Measurements from ENCODE around the gene TSPYL6. TPM values are rescaled to one million over a fixed set of nuclear protein-coding genes. Genes with fewer than 3 reads are reported as not detected.
"Not testable (repeated sequence)": the region's sequence is repeated elsewhere in the genome, so short reads cannot be mapped to it uniquely, and the experiment has no call there.

The TSPYL6 gene
- under 1 TPM in 1 of 6 donors, not detected in 5; 0.17 TPM for polyA plus RNA-seq (ENCODE audit: low read depth in 6 of 6)

DNA sequence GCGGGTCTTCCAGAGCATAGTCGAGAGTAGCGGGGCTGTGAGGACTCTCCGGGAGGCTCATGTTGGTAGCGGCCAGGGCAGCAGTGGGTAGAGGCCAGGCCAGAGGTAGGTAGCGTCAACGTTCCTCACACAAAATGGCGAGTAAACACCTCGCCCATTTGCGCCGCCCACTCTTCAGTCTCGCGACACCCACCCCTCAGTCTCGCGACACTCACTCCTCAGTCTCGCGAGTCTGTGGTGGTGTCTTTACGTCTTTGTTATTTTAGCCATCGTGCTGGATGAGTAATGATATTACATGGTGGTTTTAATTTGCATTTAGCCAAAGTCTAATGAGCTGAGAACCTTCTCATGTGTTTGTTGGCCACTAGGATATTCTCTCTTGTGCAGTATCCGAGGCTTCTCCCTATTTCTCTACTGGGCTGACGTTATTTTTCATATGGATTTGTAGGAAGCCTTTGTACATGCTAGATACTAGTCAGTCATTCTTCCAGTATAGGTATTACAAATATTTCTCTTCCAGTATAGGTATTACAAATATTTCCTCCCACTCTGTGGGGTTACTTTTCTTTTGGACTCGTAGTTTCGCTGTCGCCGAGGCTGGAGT is at the start of gene TSPYL6:
TSS of gene TSPYL6 (minus strand) at position 139 of the 604 bp plus-strand sequence. CDS start at position 61, 78 bp downstream.
- Mint-ChIP-seq H3K27ac (peak within 1 kb of the TSS in 1 of 6 donors; percentile 30), H3K27me3 (no peaks in the 10 kb centered on the region), H3K36me3 (peaks cover 9 to 21% of the 10 kb centered on the region in 2 donors), H3K9me3 (peaks cover 0 to 3% (median 2%) of the 10 kb centered on the region in 7 donors), H3K4me3 (no peak within 1 kb of the TSS), H3K4me1 (no peaks in the 10 kb centered on the region)
- no peak for DNase-seq
- ATAC-seq (ENCODE audit: low read depth in 2 of 2), result no peak

DNA sequence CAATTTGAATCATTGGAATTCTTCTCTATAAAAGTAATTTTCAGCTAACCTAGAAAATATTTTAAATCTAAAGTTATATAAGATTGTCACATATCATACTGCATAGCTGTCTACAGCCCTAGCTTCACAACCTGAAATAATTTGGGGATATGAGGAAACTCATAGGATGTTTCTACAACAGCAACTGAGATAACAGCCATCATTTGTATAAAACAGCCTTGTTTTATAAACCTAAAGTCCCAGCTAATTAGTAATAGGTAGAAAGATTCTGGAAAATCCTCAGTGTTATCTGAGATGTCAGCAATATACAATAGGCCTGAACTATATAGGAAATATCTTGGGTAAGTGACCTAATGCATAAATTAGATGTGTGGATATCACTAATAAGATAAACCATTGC is 47.6 kb upstream of the TSPYL6 start:
- DNase-seq, result no peak
- no peak for ATAC-seq (ENCODE audit: low read depth in 2 of 2)
- Mint-ChIP-seq H3K36me3 (no peaks in the 10 kb centered on the region), H3K4me1 (no peaks in the 10 kb centered on the region), H3K4me3 (no peak overlapping the region), H3K9me3 (peaks cover 0 to 2% (median 0%) of the 10 kb centered on the region in 7 donors), H3K27me3 (no peaks in the 10 kb centered on the region), H3K27ac (no peak overlapping the region)

- Mint-ChIP-seq H3K4me1 (no peaks in the 10 kb centered on the region), H3K9me3 (no peaks in the 10 kb centered on the region), H3K36me3 (no peaks in the 10 kb centered on the region), H3K4me3 (no peak overlapping the region), H3K27me3 (no peaks in the 10 kb centered on the region), H3K27ac (peak overlapping the region in 1 of 6 donors; percentile 60)
- DNase-seq, result no peak
- ATAC-seq (ENCODE audit: low read depth in 2 of 2), result no peak
Observed at GRCh38 chr2:54298514-54298913, 42.5 kb upstream of the TSPYL6 start.

- H3K27ac Mint-ChIP-seq, result no peak overlapping the region
- ATAC-seq (ENCODE audit: low read depth in 2 of 2) (no peak), DNase-seq (no peak)
- H3K4me3 Mint-ChIP-seq, result no peak overlapping the region
- no peaks in the 10 kb centered on the region for H3K36me3 Mint-ChIP-seq
- no peaks in the 10 kb centered on the region for H3K9me3 Mint-ChIP-seq
- no peaks in the 10 kb centered on the region for H3K27me3 Mint-ChIP-seq
- no peaks in the 10 kb centered on the region for H3K4me1 Mint-ChIP-seq
Observed at GRCh38 chr2:54295911-54296310, 39.9 kb upstream of the TSPYL6 start.

DNA sequence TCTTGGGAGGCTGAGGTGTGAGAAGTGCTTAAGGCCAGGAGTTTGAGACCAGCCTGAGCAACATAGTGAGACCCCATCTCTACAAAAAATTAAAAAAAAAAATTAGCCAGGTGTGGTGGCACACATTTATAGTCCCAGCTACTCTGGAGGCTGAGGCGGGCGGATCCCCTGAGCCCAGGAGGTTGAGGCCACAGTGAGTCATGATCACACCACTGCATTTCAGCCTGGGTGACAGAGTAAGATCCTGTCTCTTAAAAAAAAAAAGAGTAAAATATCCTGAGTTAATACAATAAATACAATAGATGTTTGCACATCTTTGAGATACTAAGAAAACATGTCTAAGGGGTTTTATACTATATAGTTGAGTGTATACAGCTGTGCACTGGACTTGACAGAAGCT is 38.6 kb upstream of the TSPYL6 start:
- H3K4me3 Mint-ChIP-seq; ATAC-seq (ENCODE audit: low read depth in 2 of 2); H3K4me1 Mint-ChIP-seq; H3K36me3 Mint-ChIP-seq; H3K27me3 Mint-ChIP-seq; H3K27ac Mint-ChIP-seq; DNase-seq; H3K9me3 Mint-ChIP-seq: not testable (repeated sequence)

DNA sequence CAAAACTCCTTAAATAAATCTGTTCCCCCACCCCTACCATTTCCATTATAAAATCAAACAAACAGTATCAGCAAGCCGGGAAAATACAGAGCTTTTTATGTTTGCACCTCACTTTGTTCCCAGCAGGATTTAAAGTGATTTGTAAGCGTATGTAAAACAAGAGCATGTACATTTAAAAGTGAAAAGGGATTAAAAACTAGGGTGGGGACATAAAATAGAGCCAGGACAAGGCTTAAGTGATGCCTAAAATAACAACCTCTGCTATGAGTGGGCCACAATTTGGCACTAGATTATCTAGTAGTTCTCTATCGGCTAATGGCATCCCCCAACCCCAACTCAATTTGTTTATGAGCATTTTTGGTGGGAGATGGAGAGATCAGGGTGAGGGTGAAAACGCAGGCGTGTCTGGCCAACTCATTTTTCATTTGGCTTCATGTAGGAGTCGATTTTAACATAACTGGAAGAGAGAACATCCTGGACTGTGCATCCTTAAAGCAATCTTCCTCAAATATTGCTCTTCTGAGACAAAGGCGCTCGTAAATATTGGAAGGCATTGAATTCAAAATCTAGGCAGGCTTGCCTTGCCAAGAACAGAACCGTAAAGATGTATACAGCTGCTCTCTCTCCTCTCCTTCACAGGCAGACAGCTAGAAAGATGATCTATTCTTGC is 34.5 kb upstream of the TSPYL6 start:
- Mint-ChIP-seq H3K4me3 (no peak overlapping the region), H3K9me3 (peaks cover 0 to 4% (median 0%) of the 10 kb centered on the region in 7 donors), H3K27ac (peak overlapping the region in 1 of 6 donors; percentile 16), H3K4me1 (no peaks in the 10 kb centered on the region), H3K36me3 (peaks cover 4 to 5% of the 10 kb centered on the region in 2 donors), H3K27me3 (no peaks in the 10 kb centered on the region)
- no peak for DNase-seq
- ATAC-seq (ENCODE audit: low read depth in 2 of 2), result no peak

DNA sequence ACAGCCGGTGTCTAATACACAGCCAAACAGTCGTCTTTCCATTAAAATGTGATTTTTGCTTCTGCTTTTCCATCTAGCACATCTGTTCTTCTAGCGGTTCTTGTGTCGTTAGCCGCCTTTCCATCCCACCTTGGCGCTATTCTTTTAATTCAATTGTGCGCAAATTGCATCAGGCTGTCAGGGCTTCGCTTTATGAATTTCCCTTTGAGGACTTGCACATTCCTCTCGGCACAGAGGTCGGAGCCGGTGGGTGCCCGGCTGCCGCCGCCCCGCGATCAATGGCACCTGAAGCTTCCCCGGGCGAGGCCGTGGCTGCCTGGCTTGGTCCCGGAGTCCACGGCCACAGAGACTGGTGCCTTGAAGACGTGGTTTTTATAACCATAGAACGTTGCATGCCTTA is 33.9 kb upstream of the TSPYL6 start:
- no peaks in the 10 kb centered on the region for H3K27me3 Mint-ChIP-seq

DNA sequence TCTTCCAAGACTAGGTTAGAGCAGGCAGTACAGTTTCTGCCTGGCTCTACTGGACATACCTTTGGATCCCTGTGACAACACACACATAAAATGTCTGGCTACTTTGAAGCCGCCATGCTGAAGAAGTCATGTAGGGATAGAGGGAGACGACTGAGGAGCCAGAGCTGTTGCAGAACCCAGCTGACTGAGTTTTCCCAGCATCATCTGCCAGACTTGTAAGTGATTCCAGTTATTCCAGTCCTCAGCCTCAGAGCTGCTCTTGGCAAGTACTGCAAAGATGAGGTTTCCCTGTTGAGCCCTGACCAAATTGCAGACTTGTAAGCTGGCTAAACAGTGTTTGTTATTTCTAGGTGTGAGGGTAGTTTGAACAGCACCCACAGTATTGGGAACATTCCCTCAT is 31.5 kb upstream of the TSPYL6 start:
- DNase-seq, result no peak
- Mint-ChIP-seq H3K27ac (no peak overlapping the region), H3K4me1 (peaks cover 0 to 3% (median 0%) of the 10 kb centered on the region in 3 donors), H3K36me3 (peaks cover 9 to 20% of the 10 kb centered on the region in 2 donors), H3K27me3 (no peaks in the 10 kb centered on the region), H3K4me3 (no peak overlapping the region), H3K9me3 (peaks cover 0 to 6% (median 0%) of the 10 kb centered on the region in 7 donors)
- no peak for ATAC-seq (ENCODE audit: low read depth in 2 of 2)

More for the DNA sequence above, 33.9 kb upstream of the TSPYL6 start:
- DNase-seq (no peak), ATAC-seq (ENCODE audit: low read depth in 2 of 2) (no peak)
- no peaks in the 10 kb centered on the region for H3K4me1 Mint-ChIP-seq
- no peak overlapping the region for H3K4me3 Mint-ChIP-seq
- H3K9me3 Mint-ChIP-seq, result peaks cover 0 to 6% (median 0%) of the 10 kb centered on the region in 7 donors
- peak overlapping the region in 1 of 6 donors; percentile 41 for H3K27ac Mint-ChIP-seq
- H3K36me3 Mint-ChIP-seq, result peaks cover 9 to 11% of the 10 kb centered on the region in 2 donors

DNA sequence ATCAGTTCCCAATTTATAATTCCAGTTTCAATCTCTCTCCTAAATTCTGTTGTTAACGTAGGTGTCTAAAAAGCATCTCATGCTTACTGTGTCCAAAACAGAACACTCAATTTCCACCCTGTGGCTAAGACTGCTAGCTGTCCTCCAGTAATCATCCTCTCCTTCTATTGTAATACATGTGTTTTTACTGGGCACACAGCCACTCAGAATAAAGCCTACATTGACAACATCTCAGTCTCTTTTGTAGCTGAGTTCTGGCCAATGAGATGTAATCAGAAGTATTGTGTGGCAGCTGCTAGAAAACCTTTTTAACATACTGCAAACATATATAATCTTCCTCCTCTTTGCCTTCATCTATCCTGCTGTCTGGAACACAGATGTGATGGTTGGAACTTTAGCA is 29.4 kb upstream of the TSPYL6 start:
- Mint-ChIP-seq H3K27ac (peak overlapping the region in 1 of 6 donors; percentile 44), H3K4me1 (peaks cover 0 to 4% (median 0%) of the 10 kb centered on the region in 3 donors), H3K4me3 (no peak overlapping the region), H3K27me3 (no peaks in the 10 kb centered on the region), H3K36me3 (peaks cover 9 to 20% of the 10 kb centered on the region in 2 donors), H3K9me3 (peaks cover 0 to 6% (median 0%) of the 10 kb centered on the region in 7 donors)
- no peak for DNase-seq
- no peak for ATAC-seq (ENCODE audit: low read depth in 2 of 2)

- Mint-ChIP-seq H3K9me3 (peaks cover 0 to 6% (median 0%) of the 10 kb centered on the region in 7 donors), H3K27ac (no peak overlapping the region), H3K4me1 (peaks cover 0 to 4% (median 0%) of the 10 kb centered on the region in 3 donors), H3K27me3 (no peaks in the 10 kb centered on the region), H3K4me3 (no peak overlapping the region), H3K36me3 (peaks cover 9 to 20% of the 10 kb centered on the region in 2 donors)
- ATAC-seq (ENCODE audit: low read depth in 2 of 2) (no peak), DNase-seq (no peak)
Observed at GRCh38 chr2:54284826-54285225, 28.8 kb upstream of the TSPYL6 start.

GRCh38 chr2:54279385-54279784 is 23.4 kb upstream of the TSPYL6 start:
- no peak overlapping the region for H3K4me3 Mint-ChIP-seq
- peaks cover 0 to 4% of the 10 kb centered on the region in 2 donors for H3K36me3 Mint-ChIP-seq
- no peaks in the 10 kb centered on the region for H3K27me3 Mint-ChIP-seq
- H3K27ac Mint-ChIP-seq, result no peak overlapping the region
- DNase-seq, result no peak
- ATAC-seq (ENCODE audit: low read depth in 2 of 2), result no peak
- H3K4me1 Mint-ChIP-seq, result peaks cover 0 to 4% (median 0%) of the 10 kb centered on the region in 3 donors
- H3K9me3 Mint-ChIP-seq, result no peaks in the 10 kb centered on the region

DNA sequence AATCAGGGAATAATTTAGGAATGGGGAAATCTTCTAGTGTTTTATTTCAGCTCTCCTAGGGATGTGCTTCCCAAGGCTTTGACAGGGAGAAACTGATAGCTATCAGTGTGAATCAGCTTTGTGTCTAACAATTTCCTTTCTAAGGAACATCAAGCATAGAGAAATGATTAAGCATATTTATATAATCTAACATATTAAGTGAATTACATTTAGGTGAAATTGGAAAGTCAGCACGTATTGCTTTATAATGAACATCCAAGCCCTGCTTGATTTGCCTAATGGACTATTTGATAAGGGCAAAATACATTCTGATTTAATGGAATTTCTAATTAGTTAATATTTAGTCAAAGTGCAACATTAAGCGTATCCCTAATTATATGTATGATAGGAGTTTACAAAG is 19.5 kb upstream of the TSPYL6 start:
- Mint-ChIP-seq H3K27me3 (no peaks in the 10 kb centered on the region), H3K36me3 (peaks cover 0 to 5% of the 10 kb centered on the region in 2 donors), H3K4me1 (peaks cover 18 to 20% (median 19%) of the 10 kb centered on the region in 3 donors), H3K9me3 (peaks cover 0 to 2% (median 0%) of the 10 kb centered on the region in 7 donors), H3K4me3 (no peak overlapping the region), H3K27ac (no peak overlapping the region)
- DNase-seq (no peak), ATAC-seq (ENCODE audit: low read depth in 2 of 2) (no peak)

DNA sequence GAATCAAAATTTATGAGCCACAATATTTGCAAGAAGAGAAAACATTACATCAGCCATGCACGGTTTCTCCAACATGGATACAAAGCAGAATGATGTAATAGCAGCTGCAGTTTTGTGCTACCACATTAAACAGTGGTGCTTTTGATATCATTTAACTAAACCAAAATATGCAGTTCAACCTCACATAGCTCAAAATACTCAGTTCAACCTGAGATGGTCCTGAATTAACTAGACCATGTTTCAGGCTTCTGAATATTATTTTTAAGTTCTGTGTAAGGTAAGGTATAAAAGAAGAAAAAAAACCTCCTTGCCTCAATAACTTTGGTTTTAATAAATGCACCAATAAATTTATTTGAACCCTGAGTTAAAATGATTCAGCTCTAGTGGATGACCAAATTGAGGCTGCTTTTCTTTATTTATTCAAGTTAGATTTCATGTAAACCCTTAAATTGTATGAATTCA is 18.8 kb upstream of the TSPYL6 start:
- DNase-seq (no peak), ATAC-seq (ENCODE audit: low read depth in 2 of 2) (no peak)
- peaks cover 0 to 2% (median 0%) of the 10 kb centered on the region in 7 donors for H3K9me3 Mint-ChIP-seq
- H3K27ac Mint-ChIP-seq, result no peak overlapping the region
- peaks cover 0 to 5% of the 10 kb centered on the region in 2 donors for H3K36me3 Mint-ChIP-seq
- no peak overlapping the region for H3K4me3 Mint-ChIP-seq
- H3K27me3 Mint-ChIP-seq, result no peaks in the 10 kb centered on the region
- H3K4me1 Mint-ChIP-seq, result peaks cover 18 to 20% (median 19%) of the 10 kb centered on the region in 3 donors

Measured in naive B cell (primary cell).